Stomach smooth muscle (tissue), 2 donors: ENCODE data around the gene ANKRD23.
"Not testable (repeated sequence)": the region's sequence is repeated elsewhere in the genome, so short reads cannot be mapped to it uniquely, and the experiment has no call there.

Experiments used
- H3K27ac ChIP-seq: one replicate; pipeline ENCODE4 v1.7.0; 2013; ENCODE audit warnings: mild to moderate bottlenecking, low read length, inconsistent platforms
- H3K27me3 ChIP-seq, 2 donors: one replicate each; pipeline ENCODE4 v1.7.0; 2013; ENCODE audit warnings: low read length in 2 of 2; ENCODE audit not compliant: insufficient read depth in 2 of 2, control insufficient read depth in 1 of 2
- H3K36me3 ChIP-seq, 2 donors: one replicate each; pipeline ENCODE4 v1.7.0; 2013; ENCODE audit warnings: low read length in 2 of 2; ENCODE audit not compliant: control insufficient read depth in 2 of 2, insufficient read depth in 2 of 2
- H3K4me1 ChIP-seq: one replicate; pipeline ENCODE4 v1.7.0; 2013; ENCODE audit warnings: low read length; ENCODE audit not compliant: control insufficient read depth, insufficient read depth
- H3K4me3 ChIP-seq, 2 donors: one replicate each; pipeline ENCODE4 v1.7.0; 2013; ENCODE audit warnings: low read length in 2 of 2
- H3K9ac ChIP-seq, 2 donors: one replicate each; pipeline ENCODE4 v1.7.0; 2013; ENCODE audit warnings: low read length in 2 of 2, mild to moderate bottlenecking in 1 of 2
- H3K9me3 ChIP-seq, 2 donors: one replicate each; pipeline ENCODE4 v1.7.0; 2013; ENCODE audit warnings: low read length in 2 of 2; ENCODE audit not compliant: control insufficient read depth in 2 of 2
- donor health status: healthy.
- donor health status: Pancreatic carcinoma.

Gene ANKRD23

DNA sequence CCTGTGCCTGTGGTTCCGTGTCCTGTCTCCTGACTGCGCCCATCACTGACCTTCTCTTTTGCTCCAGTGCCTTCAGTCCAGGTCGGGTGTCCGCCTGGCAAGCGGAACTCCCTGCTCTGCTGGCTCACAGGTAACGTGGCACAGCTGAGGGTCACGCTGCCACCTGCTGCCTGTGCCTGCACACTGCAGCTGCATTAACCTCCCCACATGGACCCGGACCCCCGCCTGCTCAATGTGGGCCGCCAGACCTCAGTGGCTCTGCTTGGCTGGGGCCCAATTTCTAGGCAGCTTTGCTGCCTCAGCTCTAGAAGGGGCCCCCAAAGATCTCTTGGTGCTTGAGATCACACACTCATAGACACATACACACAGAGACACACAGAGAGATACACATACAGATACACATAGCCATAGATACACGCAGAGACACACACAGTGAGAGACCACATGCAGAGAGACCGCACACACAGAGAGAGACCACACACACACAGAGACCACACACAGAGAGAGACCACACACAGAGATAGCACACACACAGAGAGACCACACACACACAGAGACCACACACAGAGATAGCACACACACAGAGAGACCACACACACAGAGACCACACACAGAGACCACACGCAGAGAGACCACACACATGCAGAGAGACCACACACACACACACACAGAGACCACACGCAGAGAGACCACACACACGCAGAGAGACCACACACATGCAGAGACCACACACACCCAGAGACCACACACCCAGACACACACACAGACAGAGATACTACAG, 42.6 kb downstream of the ANKRD23 start:
- no peaks in the 10 kb centered on the region for H3K9me3 ChIP-seq
- H3K4me3 ChIP-seq: no peak overlapping the region
- H3K9ac ChIP-seq: no peak overlapping the region
- H3K4me1 ChIP-seq: peaks cover 8% of the 10 kb centered on the region
- H3K27me3 ChIP-seq: no peaks in the 10 kb centered on the region
- H3K27ac ChIP-seq: no peak overlapping the region
- H3K36me3 ChIP-seq: peaks cover 22 to 25% of the 10 kb centered on the region in 2 donors

DNA sequence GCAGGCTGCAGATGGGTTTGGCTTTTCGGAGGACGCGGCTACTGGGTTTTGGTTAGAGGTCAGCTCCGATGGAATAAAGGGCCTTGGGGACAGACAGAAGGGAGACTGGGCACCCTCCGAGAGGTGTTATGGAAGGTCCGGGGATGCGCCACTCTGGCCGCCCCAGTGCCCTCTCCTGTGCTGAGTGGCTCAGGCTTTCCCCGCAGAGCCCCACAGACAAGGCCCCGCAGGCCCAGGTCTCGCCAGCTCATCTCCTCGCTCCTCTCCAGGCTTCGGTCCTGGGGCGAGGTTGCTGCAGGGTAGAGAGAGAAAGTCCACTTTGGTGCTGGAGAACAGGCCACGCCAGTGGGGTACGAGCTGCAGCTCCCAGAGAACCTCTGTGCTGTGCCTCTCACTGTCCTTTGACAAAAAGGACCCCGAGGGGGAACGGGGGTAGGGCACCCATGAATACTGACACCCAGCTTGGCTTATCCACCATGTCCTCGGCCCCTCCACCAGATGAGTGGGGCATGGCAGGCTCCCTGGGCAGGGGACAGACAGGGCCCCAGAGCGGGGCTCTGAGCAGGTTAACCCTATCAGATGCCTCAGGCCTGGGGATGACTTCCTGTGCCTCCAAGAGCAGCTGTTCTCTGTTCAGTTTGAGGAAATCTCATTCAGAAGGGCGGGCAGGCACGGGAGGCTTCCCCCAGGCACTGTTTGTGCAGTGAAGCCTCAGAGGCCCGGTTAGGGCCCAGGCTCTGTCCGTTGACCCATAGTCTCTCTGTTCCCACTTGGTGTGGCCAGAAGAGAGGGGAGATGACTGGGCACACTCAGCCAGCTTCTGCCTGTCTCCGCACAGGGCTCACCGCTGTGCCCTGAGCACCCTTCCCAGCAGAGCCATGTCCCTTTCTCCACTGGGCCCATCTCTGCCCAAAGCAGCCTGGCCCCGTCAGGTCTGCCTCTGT, 43.5 kb downstream of the ANKRD23 start:
- Histone ChIP-seq H3K4me1 (peaks cover 8% of the 10 kb centered on the region), H3K36me3 (peaks cover 22 to 25% of the 10 kb centered on the region in 2 donors), H3K27me3 (no peaks in the 10 kb centered on the region), H3K4me3 (no peak overlapping the region), H3K27ac (no peak overlapping the region), H3K9ac (no peak overlapping the region), H3K9me3 (no peaks in the 10 kb centered on the region)

DNA sequence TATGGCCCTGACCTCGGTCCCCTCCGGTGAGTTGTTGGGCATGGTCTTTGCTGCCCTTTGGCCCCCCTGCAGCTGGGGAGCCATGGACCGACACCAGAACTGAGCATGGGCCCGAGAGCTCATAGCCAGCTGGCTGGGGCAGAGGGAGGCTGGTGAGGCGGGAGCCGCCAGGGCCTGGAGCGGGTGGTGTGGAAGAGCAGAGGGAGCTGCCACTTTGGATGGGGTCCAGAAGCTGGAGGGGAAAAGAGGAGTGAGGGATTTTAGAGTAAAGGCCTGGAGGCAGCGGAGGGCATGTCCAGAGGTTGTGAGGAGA, 44.2 kb downstream of the ANKRD23 start:
- H3K27me3 ChIP-seq: no peaks in the 10 kb centered on the region
- no peak overlapping the region for H3K27ac ChIP-seq
- H3K4me3 ChIP-seq: no peak overlapping the region
- H3K4me1 ChIP-seq: peaks cover 8% of the 10 kb centered on the region
- no peak overlapping the region for H3K9ac ChIP-seq
- no peaks in the 10 kb centered on the region for H3K9me3 ChIP-seq
- peaks cover 22 to 25% of the 10 kb centered on the region in 2 donors for H3K36me3 ChIP-seq

DNA sequence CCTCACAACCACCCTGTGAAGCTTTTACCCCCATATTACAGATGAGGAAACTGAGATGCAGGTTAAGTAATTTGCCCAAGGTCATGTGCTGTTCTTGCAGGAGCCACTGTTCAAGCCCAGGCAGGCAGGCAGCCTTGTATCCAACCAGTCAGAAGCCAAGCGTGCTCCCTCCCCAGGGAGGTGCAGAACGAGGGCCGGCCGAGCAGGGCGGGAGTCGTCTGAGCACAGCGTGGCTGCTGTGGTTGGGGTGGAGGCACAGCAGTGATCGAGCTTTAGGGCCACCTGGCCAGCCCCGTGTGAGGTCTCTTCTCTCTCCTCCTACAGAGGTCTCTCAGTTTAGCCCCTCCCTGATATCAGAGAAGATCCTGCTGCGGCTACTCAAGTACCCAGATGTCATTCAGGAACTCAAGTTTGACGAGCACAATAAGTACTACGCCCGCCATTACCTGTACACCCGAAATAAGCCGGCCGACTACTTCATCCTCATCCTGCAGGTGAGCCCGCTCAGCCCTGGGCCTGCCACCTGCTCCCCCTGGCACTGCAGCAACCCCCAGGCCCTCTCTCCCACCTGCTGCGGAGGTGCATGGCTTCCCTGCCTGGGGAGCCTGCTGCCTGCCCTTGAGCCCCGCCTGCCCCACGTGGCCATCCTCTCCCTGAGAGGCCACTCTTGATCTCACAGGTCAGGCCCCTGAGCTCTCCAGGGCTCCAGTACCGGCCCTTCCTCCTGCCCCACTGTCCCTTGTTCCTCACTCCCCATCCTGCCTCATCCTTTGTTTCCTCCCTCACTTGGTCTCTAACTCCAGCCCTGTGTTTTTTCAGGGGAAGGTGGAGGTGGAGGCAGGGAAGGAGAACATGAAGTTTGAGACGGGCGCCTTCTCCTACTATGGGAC, 44.8 kb downstream of the ANKRD23 start:
- peaks cover 8% of the 10 kb centered on the region for H3K4me1 ChIP-seq
- no peaks in the 10 kb centered on the region for H3K27me3 ChIP-seq
- H3K9ac ChIP-seq: no peak overlapping the region
- no peak overlapping the region for H3K4me3 ChIP-seq
- no peaks in the 10 kb centered on the region for H3K9me3 ChIP-seq
- no peak overlapping the region for H3K27ac ChIP-seq
- H3K36me3 ChIP-seq: peaks cover 22 to 25% of the 10 kb centered on the region in 2 donors

DNA sequence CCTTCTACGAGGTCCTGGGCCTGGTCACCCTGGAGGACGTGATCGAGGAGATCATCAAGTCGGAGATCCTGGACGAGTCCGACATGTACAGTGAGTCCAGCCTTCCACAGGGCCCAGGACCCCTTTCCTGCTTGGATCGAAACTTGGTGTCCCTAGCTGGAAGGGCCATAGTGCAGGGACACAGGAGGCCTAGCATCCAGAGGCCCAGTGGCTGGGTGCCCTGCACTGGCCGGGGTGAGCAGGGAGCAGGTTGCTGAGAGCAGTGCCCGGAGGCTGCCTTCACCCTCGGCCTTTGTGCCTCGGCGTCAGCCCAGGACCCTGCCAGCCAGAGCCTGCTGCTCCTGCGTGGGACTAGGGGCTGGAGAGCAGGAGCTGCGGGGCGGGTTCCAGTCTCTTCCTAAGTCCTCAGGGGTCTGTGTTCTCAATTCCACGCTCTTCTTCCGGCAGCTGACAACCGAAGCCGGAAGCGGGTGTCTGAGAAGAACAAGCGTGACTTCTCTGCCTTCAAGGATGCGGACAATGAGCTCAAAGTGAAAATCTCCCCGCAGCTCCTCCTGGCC, 46.7 kb downstream of the ANKRD23 start:
- H3K4me3 ChIP-seq: no peak overlapping the region
- H3K27me3 ChIP-seq: no peaks in the 10 kb centered on the region
- H3K4me1 ChIP-seq: peaks cover 8% of the 10 kb centered on the region
- H3K27ac ChIP-seq: no peak overlapping the region
- H3K9me3 ChIP-seq: no peaks in the 10 kb centered on the region
- peaks cover 20 to 21% of the 10 kb centered on the region in 2 donors for H3K36me3 ChIP-seq
- H3K9ac ChIP-seq: no peak overlapping the region

DNA sequence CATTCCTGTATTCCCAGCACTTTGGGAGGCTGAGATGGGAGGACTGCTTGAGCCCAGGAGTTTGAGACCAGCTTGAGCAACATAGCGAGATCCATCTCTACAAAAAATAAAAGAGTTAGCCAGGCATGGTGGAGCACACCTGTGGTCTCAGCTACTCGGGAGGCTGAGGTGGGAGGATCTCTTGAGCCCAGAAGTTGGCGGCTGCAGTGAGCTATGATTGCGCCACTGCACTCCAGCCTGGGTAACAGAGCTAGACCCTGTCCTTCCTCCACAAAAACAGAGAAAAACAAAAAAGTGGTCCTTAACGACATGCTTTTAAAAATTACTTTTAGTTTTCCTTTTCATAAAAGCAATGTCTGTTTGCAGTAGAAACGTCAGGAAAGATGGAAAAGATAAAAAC, 47.3 kb downstream of the ANKRD23 start:
- H3K27ac ChIP-seq, H3K9ac ChIP-seq, H3K4me3 ChIP-seq, H3K4me1 ChIP-seq, H3K27me3 ChIP-seq, H3K9me3 ChIP-seq: not testable (repeated sequence)
- peaks cover 16% of the 10 kb centered on the region in 2 donors for H3K36me3 ChIP-seq

DNA sequence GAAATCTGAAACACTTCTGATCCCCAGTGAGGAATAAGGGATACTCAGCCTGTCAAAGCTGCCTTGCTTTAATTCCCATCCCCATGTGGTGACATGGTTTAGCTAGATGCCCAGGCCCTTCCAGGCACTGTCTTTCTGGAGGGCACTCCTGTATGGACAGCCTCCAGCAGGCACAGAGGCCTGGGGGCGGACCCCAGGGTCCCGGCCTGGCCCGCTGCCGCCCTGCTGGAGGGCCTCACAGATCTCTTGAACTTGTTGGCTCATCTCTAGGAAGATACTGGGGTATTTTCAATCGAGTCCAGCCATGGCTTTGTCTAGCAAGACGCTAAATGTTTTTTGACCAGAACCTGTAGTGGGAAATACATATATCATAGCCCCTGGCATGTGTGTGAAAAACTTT, 48.7 kb downstream of the ANKRD23 start:
- Histone ChIP-seq H3K4me3 (no peak overlapping the region), H3K9me3 (no peaks in the 10 kb centered on the region), H3K27ac (no peak overlapping the region), H3K9ac (no peak overlapping the region), H3K4me1 (no peaks in the 10 kb centered on the region), H3K36me3 (peaks cover 15 to 16% of the 10 kb centered on the region in 2 donors), H3K27me3 (no peaks in the 10 kb centered on the region)

DNA sequence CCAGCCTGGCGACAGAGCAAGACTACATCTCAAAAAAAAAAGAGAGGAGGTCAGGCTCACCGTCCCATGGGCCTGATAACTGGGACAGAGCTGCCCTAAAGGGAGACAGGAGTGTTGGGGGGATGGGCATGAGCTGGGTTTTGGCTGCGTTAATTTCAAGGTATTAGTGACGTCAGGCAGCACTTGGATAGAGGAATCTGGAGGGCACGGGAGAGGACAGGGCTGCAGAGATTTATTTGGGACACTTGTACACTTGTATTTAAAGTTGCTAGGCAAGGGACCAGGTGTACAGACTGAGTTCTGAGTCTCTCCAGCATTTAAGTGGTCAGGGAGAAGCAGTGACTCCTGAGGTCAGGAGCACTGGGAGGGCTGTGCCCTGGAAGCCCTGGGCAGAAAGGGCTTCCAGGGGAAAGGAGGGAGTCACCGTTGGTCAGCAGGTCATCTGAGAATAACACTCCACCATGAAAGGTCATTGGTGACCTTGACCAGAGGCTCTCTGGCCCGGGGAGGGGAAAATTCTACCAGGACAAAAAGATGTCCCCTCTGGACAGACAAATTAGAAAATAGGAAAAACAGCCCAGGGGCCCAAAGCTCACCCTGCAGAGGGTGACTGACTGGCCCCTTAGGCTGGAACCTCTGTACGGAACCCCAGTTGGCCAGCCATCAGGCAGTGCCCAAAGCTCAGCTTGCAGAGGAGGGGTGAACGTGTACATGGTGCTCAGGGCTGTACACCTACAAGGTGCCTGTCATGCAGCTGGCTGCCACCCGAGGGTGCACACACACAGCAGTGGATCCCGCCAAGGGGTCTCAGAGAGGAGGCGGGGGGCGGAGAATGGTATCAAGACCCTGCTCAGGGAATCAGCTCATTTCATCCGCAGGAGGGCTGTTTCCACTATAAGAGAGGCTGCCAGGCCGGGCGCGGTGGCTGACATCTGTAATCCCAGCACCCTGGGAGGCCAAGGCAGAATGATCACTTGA, 50.8 kb downstream of the ANKRD23 start:
- no peaks in the 10 kb centered on the region for H3K9me3 ChIP-seq
- H3K27ac ChIP-seq: no peak overlapping the region
- no peak overlapping the region for H3K9ac ChIP-seq
- no peaks in the 10 kb centered on the region for H3K27me3 ChIP-seq
- H3K36me3 ChIP-seq: peaks cover 3 to 6% of the 10 kb centered on the region in 2 donors
- H3K4me3 ChIP-seq: no peak overlapping the region
- peaks cover 8% of the 10 kb centered on the region for H3K4me1 ChIP-seq

DNA sequence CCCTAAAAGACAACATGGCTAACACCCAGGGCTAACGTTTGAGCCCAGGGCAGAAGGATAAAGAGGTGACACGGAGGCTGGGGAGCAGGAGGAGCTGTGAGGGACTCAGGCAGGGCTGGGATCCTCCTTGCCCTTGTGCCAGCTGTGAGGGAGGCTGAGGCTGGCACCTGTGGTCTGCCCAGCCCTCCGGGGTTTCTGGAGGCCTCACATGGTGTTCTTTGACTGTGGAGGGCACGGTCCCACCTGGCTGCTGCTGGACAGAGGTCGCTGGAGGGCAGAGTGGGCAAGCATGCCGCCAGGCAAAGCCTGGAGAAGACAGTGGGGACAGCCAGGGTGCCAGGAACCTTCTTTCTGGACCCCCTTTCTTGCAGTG, 54.6 kb downstream of the ANKRD23 start:
- H3K36me3 ChIP-seq: no peaks in the 10 kb centered on the region
- H3K9me3 ChIP-seq: no peaks in the 10 kb centered on the region
- H3K27ac ChIP-seq: no peak overlapping the region
- H3K27me3 ChIP-seq: no peaks in the 10 kb centered on the region
- H3K4me3 ChIP-seq: no peak overlapping the region
- peaks cover 16% of the 10 kb centered on the region for H3K4me1 ChIP-seq
- H3K9ac ChIP-seq: no peak overlapping the region
